Activated CD8-positive, alpha-beta memory T cell treated with anti-CD3 and anti-CD28 coated beads for 36 hours (primary cell): ENCODE data around the gene PTP4A2. TPM values are rescaled to one million over a fixed set of nuclear protein-coding genes. Genes with fewer than 3 reads are reported as not detected.
"Not testable (repeated sequence)": the region's sequence is repeated elsewhere in the genome, so short reads cannot be mapped to it uniquely, and the experiment has no call there.

ENCODE experiments used
- CTCF ChIA-PET: fragments of 350-600 bp; sonication (Branson Sonifier 250); formaldehyde crosslinking; loops from one replicate; lab custom pipeline; 2021; ENCODE audit warnings: antibody characterized with exemption; lab: Charles Lee
- POLR2A ChIA-PET: fragments of 350-600 bp; sonication (Branson Sonifier 250); formaldehyde crosslinking; loops from one replicate; lab custom pipeline; 2021; ENCODE audit warnings: antibody characterized with exemption; lab: Charles Lee
- total RNA-seq, 2 experiments: library from RNA; stranded (reverse); gene quantifications; one replicate each; pipeline ENCODE4 v1.2.3, GENCODE V29; 2021

PTP4A2 gene
- total RNA-seq, 2 experiments from 2014 or later = 397 to 398 TPM

DNA sequence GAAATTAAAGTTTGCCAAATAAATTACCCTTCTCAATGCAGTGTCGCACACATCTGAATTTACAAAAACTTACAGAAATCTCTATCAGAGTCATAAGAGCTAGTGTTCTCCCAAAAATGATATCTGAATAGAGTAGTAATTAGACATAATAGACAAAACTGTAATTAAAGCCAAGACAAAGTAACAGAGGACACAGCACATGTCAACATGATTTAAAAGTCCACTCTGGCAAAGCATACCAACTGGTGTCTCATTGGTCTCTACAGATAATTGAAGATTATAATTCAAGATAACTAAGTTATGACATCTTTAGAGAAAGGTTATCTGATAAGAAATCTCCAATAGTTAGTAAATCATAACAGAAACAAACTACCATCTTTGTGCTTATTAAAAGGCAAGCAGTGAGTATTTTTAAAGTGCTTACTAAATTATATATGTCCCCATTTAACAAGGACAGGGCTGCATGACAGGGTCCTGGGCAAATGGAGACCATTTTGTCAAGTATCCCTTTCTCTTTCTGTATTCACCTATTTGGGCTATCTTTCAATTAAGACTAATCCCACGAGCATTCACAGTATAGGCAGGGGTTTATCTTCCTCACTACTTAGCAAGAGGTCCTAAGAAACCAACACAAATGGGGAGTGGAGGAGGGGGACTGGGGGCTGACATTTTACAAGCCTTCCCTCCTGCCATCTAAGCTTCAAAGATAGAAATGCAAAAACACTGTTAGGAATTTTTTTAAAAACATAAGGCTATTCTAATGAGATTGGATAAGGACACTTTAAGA, 26.0 kb downstream of the PTP4A2 start:
- CTCF ChIA-PET = interaction anchor here (0.9 to 2.5 kb wide), 5 partner anchors 23 to 52 kb away, joined by 3 to 9 read pairs (median 6); partner anchors contain the start of gene PTP4A2
- POLR2A ChIA-PET = interaction anchor here (0.7 to 1.0 kb wide), 3 partner anchors 11 to 31 kb away, joined by 3 to 4 read pairs (median 4); no protein-coding TSS in a partner anchor

DNA sequence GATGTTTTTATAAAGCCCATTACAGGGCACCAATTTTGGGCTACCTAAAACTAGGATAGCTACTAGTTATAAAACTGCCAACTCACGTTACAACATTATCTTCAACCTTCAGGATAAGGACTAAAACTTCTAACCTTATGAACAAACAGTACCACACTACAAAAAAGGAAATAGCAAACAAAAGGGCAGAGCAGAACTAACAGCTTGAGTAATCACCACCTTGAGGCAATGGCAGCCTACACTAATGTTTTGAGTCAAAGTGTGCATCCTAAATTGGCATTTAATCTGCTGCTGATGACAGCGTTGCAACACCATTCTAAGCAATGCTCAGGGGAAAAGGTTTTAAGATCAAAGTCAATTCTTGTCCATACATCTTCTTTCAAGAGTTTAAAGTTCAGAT, 27.2 kb downstream of the PTP4A2 start:
- CTCF ChIA-PET = interaction anchor here (0.8 to 1.4 kb wide), 4 partner anchors 11 to 95 kb away, joined by 3 to 4 read pairs (median 3); partner anchors contain the start of gene SPOCD1
- POLR2A ChIA-PET = no interaction called here

GRCh38 chr1:31909691-31910090, 28.5 kb downstream of the PTP4A2 start:
- ChIA-PET POLR2A (no interaction called here), CTCF (interaction anchor here (0.8 to 1.7 kb wide), 3 partner anchors 29 to 83 kb away, joined by 3 read pairs; partner anchors contain the start of gene PTP4A2)

DNA sequence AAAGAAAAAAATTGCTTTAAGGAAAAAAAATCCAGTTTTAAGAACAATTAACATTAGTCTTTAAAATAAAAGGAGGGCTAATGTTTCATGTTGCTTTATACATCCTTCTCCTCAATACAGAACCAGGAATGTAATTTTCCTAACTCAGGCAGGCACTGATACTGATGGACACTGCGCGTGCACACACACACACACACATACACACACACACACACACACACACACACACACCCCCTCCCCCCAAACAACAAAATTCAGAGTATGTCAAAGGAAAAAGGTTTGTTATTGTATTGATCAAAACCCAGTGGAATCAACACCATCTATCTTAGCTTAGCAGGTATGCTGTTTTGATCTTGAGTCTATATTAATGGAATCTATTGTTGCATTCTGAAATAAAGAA, 31.6 kb downstream of the PTP4A2 start:
- POLR2A ChIA-PET = no interaction called here
- CTCF ChIA-PET = interaction anchor here (0.6 kb wide), 1 partner anchor 129 kb away, joined by 3 read pairs; no protein-coding TSS in a partner anchor

DNA sequence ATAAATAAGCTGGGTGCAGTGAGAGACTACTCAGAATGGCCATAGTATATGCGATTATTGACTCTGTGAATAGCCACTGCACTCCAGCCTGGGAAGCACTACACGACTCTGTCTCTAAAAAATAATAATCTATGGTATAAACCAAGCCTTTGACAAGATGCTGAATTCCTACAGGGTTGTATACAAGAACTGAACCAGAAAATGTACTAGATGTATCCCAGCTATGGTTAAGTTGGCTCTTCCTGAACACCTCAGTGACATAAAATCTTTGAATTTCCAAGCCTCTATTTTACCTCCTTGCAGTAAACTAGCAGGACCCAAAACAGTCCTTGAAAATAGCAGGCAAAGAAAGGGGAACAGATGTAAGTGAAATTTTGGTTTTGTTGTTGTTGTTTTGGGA, 32.5 kb downstream of the PTP4A2 start:
- ChIA-PET CTCF (interaction anchor here (0.6 kb wide), 2 partner anchors 23 to 181 kb away, joined by 3 to 4 read pairs; no protein-coding TSS in a partner anchor), POLR2A (no interaction called here)

DNA sequence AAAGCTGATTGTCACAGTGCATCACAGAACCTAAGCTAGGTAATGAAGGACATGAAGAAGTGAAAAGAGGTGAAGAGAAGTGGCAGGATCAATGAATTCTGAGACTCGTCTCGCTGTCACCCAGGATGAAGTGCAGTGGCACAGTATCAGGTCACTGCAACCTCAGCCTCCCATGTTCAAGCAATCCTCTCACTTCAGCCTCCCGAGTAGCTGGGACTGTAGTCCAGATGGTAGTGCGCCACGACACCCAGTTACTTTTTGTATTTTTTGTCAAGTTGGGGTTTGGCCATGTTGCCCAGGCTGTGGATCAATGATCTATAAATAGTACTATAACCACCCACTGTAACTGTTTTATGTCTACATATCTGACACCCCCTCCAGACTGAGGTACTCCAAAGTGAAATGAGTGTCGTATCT, 33.1 kb downstream of the PTP4A2 start:
- CTCF ChIA-PET = interaction anchor here (0.6 kb wide), 1 partner anchor 182 kb away, joined by 4 read pairs; no protein-coding TSS in a partner anchor
- POLR2A ChIA-PET = interaction anchor here (0.6 kb wide), 1 partner anchor 30 kb away, joined by 3 read pairs; no protein-coding TSS in a partner anchor

DNA sequence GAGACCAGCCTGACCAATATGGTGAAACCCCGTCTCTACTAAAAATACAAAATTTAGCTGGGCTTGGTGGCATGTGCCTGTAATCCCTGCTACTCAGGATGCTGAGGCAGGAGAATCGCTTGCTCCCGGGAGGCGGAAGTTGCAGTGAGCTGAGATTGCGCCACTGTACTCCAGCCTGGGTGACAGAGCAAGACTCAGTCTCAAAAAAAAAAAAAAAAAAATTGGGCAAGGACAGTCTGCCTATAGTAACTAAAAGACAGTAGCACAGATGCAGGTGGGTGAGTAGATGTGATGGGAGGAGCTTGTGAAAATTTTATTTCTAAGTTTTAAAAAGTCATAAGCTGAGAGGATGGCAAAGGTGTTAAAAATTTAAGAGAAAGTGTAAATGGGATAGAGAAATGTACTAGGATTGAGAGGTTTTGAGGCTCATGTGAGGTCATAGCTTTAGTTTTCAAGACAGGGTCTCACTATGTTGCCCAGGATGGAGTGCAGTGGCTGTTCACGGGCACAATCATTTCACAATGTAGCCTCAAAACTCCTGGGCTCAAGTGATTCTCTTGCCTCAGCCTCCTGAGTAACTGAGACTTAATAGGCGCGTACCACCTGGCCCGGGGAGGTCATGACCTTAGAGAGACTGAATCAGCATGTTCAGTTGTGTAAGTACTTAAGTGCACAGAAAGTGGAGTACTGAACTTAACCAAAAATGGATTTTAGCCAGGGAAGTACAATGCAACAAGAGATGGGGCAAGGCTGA, 33.7 kb downstream of the PTP4A2 start:
- CTCF ChIA-PET = interaction anchor here (0.6 to 0.9 kb wide), 2 partner anchors 60 to 105 kb away, joined by 3 read pairs; no protein-coding TSS in a partner anchor
- POLR2A ChIA-PET = interaction anchor here (0.6 kb wide), 1 partner anchor 31 kb away, joined by 3 read pairs; no protein-coding TSS in a partner anchor

DNA sequence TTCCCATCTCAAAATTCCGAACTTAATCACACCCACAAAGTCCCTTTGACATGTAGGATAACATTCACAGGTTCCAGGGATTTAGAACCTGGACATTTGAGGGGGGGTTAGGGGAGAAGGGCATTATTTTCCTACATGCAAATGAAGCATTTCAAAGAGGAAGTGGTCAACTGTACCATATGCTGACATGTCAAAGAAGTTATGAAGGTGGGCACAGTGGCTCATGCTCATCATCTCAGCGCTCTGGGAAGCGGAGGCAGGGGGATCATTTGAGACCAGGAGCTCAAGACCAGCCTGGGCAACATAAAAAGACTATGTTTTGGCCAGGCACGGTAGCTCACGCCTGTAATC, 35.7 kb downstream of the PTP4A2 start:
- POLR2A ChIA-PET = no interaction called here
- CTCF ChIA-PET = interaction anchor here (1.4 to 1.9 kb wide), 2 partner anchors 11 to 42 kb away, joined by 5 to 8 read pairs; no protein-coding TSS in a partner anchor

DNA sequence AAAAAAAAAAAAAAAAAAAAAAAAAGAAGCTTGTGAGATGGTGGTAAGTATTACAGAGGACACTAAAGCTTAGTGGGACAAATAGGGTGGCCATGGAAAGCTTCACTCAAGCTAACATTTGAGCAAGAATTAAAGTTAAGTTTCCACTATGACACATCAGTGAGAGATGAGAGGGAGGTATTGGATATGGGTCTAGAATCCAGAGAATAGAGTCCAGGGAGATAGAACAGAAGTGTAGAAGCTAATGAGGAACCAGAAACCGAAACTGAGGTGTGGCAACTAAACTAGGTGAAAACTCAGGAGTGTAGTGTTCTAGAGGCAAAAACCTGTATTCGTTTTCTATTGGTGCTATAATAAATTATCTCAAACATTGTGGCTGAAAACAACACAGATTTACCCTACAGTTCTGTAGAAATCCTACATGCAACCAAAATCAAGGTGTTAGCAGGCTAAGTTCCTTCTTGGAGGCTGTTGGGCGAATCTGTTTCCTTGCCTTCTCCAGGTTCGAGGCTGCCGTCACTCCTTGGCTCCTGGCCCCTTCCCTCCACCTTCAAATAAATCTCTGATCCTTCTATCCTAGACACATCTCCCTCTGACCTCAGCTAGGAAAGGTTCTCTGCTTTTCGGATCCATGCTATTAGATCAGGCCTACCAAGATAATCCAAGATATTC, 36.2 kb downstream of the PTP4A2 start:
- POLR2A ChIA-PET = interaction anchor here (0.6 to 0.7 kb wide), 2 partner anchors 9 to 434 kb away, joined by 3 to 6 read pairs; partner anchors contain the start of gene MARCKSL1
- CTCF ChIA-PET = interaction anchor here (0.6 to 1.9 kb wide), 3 partner anchors 42 to 568 kb away, joined by 3 to 5 read pairs (median 3); no protein-coding TSS in a partner anchor

DNA sequence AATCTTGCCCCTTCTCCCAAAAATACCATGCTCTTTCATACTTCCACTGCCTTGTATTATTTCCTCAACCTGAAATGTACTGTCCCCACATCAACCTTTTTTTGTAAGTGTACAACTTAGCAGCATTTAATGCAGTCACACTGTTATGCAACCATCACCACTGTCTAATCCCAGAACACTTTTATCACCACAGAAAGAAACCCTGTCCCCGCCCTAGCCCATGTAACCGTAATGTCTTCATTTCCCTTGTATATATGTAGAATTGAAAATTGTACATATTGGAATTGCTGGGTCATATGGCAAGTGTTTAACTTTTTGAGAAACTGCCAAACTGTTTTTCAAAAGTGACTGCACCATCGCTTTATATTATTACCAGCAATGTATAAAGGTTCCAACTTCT, 37.4 kb downstream of the PTP4A2 start:
- CTCF ChIA-PET = interaction anchor here (1.9 kb wide), 1 partner anchor 44 kb away, joined by 5 read pairs; no protein-coding TSS in a partner anchor
- POLR2A ChIA-PET = interaction anchor here (0.5 kb wide), 1 partner anchor 10 kb away, joined by 3 read pairs; no protein-coding TSS in a partner anchor

DNA sequence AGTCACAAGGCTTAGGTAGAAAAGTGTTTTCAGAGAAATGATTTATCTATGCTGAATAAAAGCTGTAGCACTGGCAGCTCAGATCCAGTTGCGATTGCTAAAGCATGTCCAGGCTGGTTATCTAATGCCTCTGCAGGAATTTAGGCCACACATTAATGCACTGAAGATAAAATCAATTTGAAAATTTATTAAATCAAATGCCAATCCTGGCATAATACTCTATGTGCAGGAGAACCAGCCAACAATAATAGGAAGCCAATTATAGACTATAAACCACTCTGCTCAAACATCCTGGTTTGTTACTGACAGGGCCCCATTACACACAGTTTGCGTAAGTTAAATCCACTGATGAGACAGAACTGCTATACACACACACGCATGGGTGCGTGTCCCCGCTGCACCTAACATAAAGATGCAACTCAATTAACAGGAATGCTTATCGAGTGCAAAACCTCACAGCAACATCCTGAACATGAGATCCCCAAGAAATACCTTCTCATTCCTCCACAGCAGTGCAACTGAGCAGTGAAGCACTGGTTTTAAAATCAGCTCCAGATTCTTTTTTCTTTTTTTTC, 40.6 kb downstream of the PTP4A2 start:
- ChIA-PET CTCF (interaction anchor here (1.5 kb wide), 1 partner anchor 42 kb away, joined by 4 read pairs; no protein-coding TSS in a partner anchor), POLR2A (no interaction called here)

GRCh38 chr1:31895474-31896198, 42.5 kb downstream of the PTP4A2 start:
- CTCF ChIA-PET = interaction anchor here (0.6 to 1.5 kb wide), 2 partner anchors 8 to 44 kb away, joined by 3 to 4 read pairs; no protein-coding TSS in a partner anchor
- POLR2A ChIA-PET = not testable (repeated sequence)

DNA sequence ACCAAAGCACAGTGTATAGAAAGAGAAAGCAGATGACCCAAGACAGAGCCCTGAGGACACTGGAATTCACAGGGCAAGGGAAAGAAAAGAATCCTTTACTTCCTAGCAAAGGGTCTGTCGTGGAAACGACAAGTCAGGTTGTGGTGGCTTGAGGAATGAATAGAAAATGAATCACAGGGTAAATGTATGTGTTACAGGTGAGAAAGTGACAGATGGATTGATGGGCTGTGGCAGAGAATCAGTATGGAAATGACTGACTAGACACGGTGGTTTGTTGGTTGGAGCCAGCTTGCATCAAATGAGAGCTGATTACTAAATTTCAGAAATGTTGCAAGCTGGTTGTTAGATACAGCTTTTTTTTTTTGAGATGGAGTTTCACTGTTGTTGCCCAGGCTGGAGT, 46.9 kb downstream of the PTP4A2 start:
- CTCF ChIA-PET = interaction anchor here (0.6 to 1.6 kb wide), 4 partner anchors 37 to 102 kb away, joined by 3 to 5 read pairs (median 4); no protein-coding TSS in a partner anchor
- POLR2A ChIA-PET = interaction anchor here (0.6 to 1.5 kb wide), 3 partner anchors 10 to 66 kb away, joined by 3 to 23 read pairs (median 5); no protein-coding TSS in a partner anchor

DNA sequence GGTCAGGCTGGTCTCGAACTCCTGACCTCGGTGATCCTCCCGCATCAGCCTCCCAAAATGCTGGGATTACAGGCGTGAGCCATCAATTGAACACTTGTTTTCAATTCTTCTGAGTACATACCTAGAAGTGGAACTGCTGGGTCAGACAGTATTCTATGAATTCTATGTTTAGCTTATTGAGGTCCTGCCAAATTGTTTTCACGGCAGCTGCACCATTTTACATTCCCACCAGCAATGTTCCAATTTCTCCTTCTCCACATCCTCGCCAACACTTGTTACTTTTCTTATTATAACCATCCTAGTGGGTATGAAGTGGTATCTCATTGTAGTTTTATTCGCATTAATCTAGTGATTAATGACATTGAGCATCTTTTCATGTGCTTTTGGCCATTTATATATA, 49.9 kb downstream of the PTP4A2 start:
- ChIA-PET POLR2A (no interaction called here), CTCF (interaction anchor here (0.6 to 1.0 kb wide), 4 partner anchors 24 to 221 kb away, joined by 3 to 4 read pairs (median 3); no protein-coding TSS in a partner anchor)

GRCh38 chr1:31886866-31887265, 51.3 kb downstream of the PTP4A2 start:
- CTCF ChIA-PET = no interaction called here
- POLR2A ChIA-PET = no interaction called here

DNA sequence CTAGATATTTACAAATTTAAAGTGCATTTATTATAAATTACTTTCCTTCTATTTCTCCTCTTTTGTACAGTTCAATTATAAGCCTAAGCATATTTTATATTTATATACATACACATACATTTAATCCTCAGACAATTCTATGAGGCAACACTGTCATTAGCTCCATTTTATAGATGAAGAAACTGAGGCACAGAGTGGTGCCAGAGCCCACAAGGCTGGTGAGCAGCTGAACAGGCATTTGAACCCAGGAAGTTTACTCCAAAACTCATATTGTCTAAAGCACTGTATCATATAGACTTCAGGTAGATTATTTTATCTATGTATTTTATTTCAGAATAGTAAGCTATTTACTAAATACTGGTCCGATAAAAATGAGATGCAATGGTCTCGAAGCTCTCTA, 52.3 kb downstream of the PTP4A2 start:
- CTCF ChIA-PET = interaction anchor here (0.6 kb wide), 1 partner anchor 34 kb away, joined by 6 read pairs; no protein-coding TSS in a partner anchor
- POLR2A ChIA-PET = interaction anchor here (1.0 kb wide), 1 partner anchor 71 kb away, joined by 3 read pairs; no protein-coding TSS in a partner anchor

DNA sequence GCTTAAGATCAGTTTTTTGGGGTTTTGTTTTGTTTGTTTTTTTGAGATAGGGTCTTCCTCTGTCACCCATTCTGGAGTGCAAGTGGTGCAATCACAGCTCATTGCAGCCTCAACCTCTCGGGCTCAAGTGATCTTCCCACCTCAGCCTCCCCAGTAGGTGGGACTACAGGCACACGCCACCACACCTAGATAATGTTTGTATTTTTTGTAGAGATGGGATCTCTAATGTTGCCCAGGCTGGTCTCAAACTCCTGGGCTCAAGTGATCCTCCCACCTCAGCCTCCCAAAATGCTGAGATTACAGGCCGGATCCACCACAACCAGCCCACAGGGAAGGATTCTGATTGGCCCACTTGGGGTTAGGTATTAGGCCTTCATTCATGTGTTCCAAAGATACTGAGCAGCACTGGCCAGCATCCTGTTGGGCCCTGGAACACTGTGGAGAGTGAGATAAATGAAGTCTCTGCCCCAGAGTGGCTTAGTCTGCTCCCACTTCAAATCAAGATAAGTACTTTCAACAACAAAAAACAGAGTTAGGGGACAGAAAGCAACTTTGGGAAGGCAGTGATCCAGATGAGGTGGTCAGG, 54.7 kb downstream of the PTP4A2 start:
- ChIA-PET CTCF (interaction anchor here (1.3 kb wide), 1 partner anchor 10 kb away, joined by 3 read pairs; no protein-coding TSS in a partner anchor), POLR2A (no interaction called here)
